CD14-positive monocyte (primary cell): ENCODE data around the gene SUGCT. TPM values are rescaled to one million over a fixed set of nuclear protein-coding genes. Genes with fewer than 3 reads are reported as not detected.
"Not testable (repeated sequence)": the region's sequence is repeated elsewhere in the genome, so short reads cannot be mapped to it uniquely, and the experiment has no call there.

Source experiments
- DNase-seq, 3 donors: peaks; one replicate each; pipeline ENCODE4 v3.0.0-alpha.2; 2011 to 2022
- H2AFZ ChIP-seq: 2 replicates; pipeline ENCODE4 v1.6.0; 2012; ENCODE audit warnings: mild to moderate bottlenecking, low read depth, low read length, inconsistent platforms; ENCODE audit not compliant: insufficient read depth, poor library complexity, severe bottlenecking
- H3K27ac ChIP-seq, 2 donors: 1 replicate in 1 of 2; 2 replicates in 1 of 2; pipeline ENCODE4 v1.5.1; 2012 to 2013; ENCODE audit warnings: low read length in 2 of 2, control low read depth in 1 of 2, inconsistent platforms in 1 of 2, low read depth in 1 of 2, mild to moderate bottlenecking in 1 of 2
- H3K27me3 ChIP-seq, 2 donors: one replicate each; pipeline versions ENCODE4 v1.6.0 to v1.6.1; 2011 to 2013; ENCODE audit warnings: low read length in 2 of 2; ENCODE audit not compliant: control insufficient read depth in 2 of 2, insufficient read depth in 2 of 2
- H3K36me3 ChIP-seq, 2 donors: replicated peaks in 1 of 2; 1 replicate in 1 of 2; 2 replicates in 1 of 2; pipeline versions ENCODE4 v1.5.1 to v1.6.1; 2012 to 2013; ENCODE audit warnings: low read length in 2 of 2, control low read depth in 1 of 2, inconsistent platforms in 1 of 2, mild to moderate bottlenecking in 1 of 2; ENCODE audit not compliant: insufficient read depth in 2 of 2, control insufficient read depth in 1 of 2
- H3K4me1 ChIP-seq, 2 donors: 1 replicate in 1 of 2; 2 replicates in 1 of 2; pipeline versions ENCODE4 v1.5.1 to v1.6.1; 2012 to 2013; ENCODE audit warnings: low read length in 2 of 2, control low read depth in 1 of 2, inconsistent platforms in 1 of 2, mild to moderate bottlenecking in 1 of 2, moderate library complexity in 1 of 2; ENCODE audit not compliant: insufficient read depth in 2 of 2, control insufficient read depth in 1 of 2
- H3K4me2 ChIP-seq: replicated peaks from 2 replicates; pipeline ENCODE3; 2012; ENCODE audit warnings: low read length, moderate library complexity, mild to moderate bottlenecking; ENCODE audit not compliant: poor library complexity, severe bottlenecking; ENCODE audit errors: extremely low read depth
- H3K4me3 ChIP-seq, 3 experiments: fragments of 200-600 bp in 1 of 3; sonication (generic) in 1 of 3; replicated peaks in 1 of 3; 1 replicate in 2 of 3; 2 replicates in 1 of 3; pipeline ENCODE4 v1.5.1; 2011 to 2013; ENCODE audit warnings: low read length in 3 of 3, mild to moderate bottlenecking in 3 of 3, control low read depth in 2 of 3, low read depth in 2 of 3, inconsistent platforms in 1 of 3, moderate library complexity in 1 of 3
- H3K79me2 ChIP-seq: 2 replicates; pipeline ENCODE4 v1.6.0; 2012; ENCODE audit warnings: mild to moderate bottlenecking, control low read depth, inconsistent platforms, low read length, moderate library complexity; ENCODE audit not compliant: insufficient read depth
- H3K9ac ChIP-seq: 2 replicates; pipeline ENCODE4 v1.6.0; 2017; ENCODE audit warnings: low read length, mild to moderate bottlenecking; ENCODE audit not compliant: insufficient read depth, poor library complexity, severe bottlenecking
- H3K9me3 ChIP-seq, 2 donors: replicated peaks in 1 of 2; 1 replicate in 1 of 2; 2 replicates in 1 of 2; pipeline versions ENCODE4 v1.5.1 to v1.6.1; 2012 to 2013; ENCODE audit warnings: low read length in 2 of 2, control low read depth in 1 of 2; ENCODE audit not compliant: control insufficient read depth in 1 of 2, insufficient read depth in 1 of 2
- H4K20me1 ChIP-seq: 2 replicates; pipeline ENCODE4 v1.6.0; 2012; ENCODE audit warnings: mild to moderate bottlenecking, low read length, control low read depth, moderate library complexity; ENCODE audit not compliant: insufficient read depth
- H3K27ac Mint-ChIP-seq, 7 donors: one replicate each; pipeline ENCODE4 v1.8.0; 2020; ENCODE audit warnings: mild to moderate bottlenecking in 7 of 7, mixed read lengths in 7 of 7, moderate library complexity in 6 of 7, inconsistent platforms in 2 of 7
- H3K27me3 Mint-ChIP-seq, 3 donors: one replicate each; pipeline ENCODE4 v1.8.0; 2021 to 2022; ENCODE audit warnings: low read depth in 3 of 3, mild to moderate bottlenecking in 3 of 3, mixed read lengths in 3 of 3, moderate library complexity in 3 of 3, inconsistent platforms in 1 of 3
- H3K36me3 Mint-ChIP-seq, 2 donors: one replicate each; pipeline ENCODE4 v1.8.0; 2020; ENCODE audit warnings: mixed read lengths in 2 of 2, inconsistent platforms in 1 of 2, mild to moderate bottlenecking in 1 of 2
- H3K4me1 Mint-ChIP-seq: one replicate; pipeline ENCODE4 v1.8.0; 2020; ENCODE audit warnings: mild to moderate bottlenecking, mixed read lengths
- H3K4me3 Mint-ChIP-seq, 2 donors: one replicate each; pipeline ENCODE4 v1.8.0; 2020; ENCODE audit warnings: mild to moderate bottlenecking in 2 of 2, mixed read lengths in 2 of 2, moderate library complexity in 1 of 2
- H3K9me3 Mint-ChIP-seq, 7 donors: one replicate each; pipeline ENCODE4 v1.8.0; 2020 to 2022; ENCODE audit warnings: mixed read lengths in 7 of 7, mild to moderate bottlenecking in 6 of 7, moderate library complexity in 6 of 7, inconsistent platforms in 2 of 7
- CTCF ChIP-seq: fragments of 200-600 bp; IDR thresholded peaks from one replicate; pipeline ENCODE4 v1.8.0; 2022; ENCODE audit warnings: antibody characterized with exemption, mild to moderate bottlenecking
- WGBS: methylation state at CpG from one replicate; pipeline ENCODE4 v1.1.5; 2013; ENCODE audit warnings: missing lambda C conversion rate; ENCODE audit not compliant: insufficient coverage; 5-methylcytosine and 5-hydroxymethylcytosine counted together
- intact Hi-C, 2 donors: fragments of 100-400 bp; cut with micrococcal nuclease; formaldehyde crosslinking; loops; one replicate each; pipeline versions ENCODE4 v1.15.0 to v1.15.1; 2023
- polyA plus RNA-seq, 3 donors: library from polyadenylated mRNA; depleted of rRNA in 1 of 3; unstranded in 2 of 3; stranded (reverse) in 1 of 3; fragments of 300-500 nt in 2 of 3; fragments of >200 nt in 1 of 3; fragmentation: Illumina TruSeq in 2 of 3; gene quantifications; 1 replicate in 2 of 3; 2 replicates in 1 of 3; pipeline ENCODE4 v1.2.3, GENCODE V29; 2012 to 2021

Gene SUGCT
- polyA plus RNA-seq, 3 donors, result not detected

- no peaks in the 10 kb centered on the region for H3K79me2 ChIP-seq
- H3K9me3 ChIP-seq, result peaks cover 0 to 10% of the 10 kb centered on the region in 2 donors
- H3K4me3 Mint-ChIP-seq, result no peak overlapping the region
- no peak overlapping the region for H3K27ac Mint-ChIP-seq
- no peaks in the 10 kb centered on the region for H3K27me3 ChIP-seq
- no peak overlapping the region for H3K9ac ChIP-seq
- H3K36me3 Mint-ChIP-seq, result no peaks in the 10 kb centered on the region
- no peaks in the 10 kb centered on the region for H3K4me1 Mint-ChIP-seq
- intact Hi-C loops, result no loop called here
- no peak for DNase-seq
- no peak overlapping the region for H3K4me3 ChIP-seq
- no peak overlapping the region for H3K4me2 ChIP-seq
- H4K20me1 ChIP-seq, result no peaks in the 10 kb centered on the region
- H2AFZ ChIP-seq, result no peak overlapping the region
- H3K27me3 Mint-ChIP-seq, result peaks cover 0 to 7% (median 5%) of the 10 kb centered on the region in 3 donors
- peaks cover 0 to 15% (median 7%) of the 10 kb centered on the region in 7 donors for H3K9me3 Mint-ChIP-seq
- H3K36me3 ChIP-seq, result no peaks in the 10 kb centered on the region
- no peak overlapping the region for H3K27ac ChIP-seq
- no peak for TF ChIP-seq CTCF
- H3K4me1 ChIP-seq, result no peaks in the 10 kb centered on the region
- 93% methylated on average over 9 of the region's 19 CpGs for WGBS
Observed at GRCh38 chr7:40147371-40148246, 12.8 kb downstream of the SUGCT start.

- H3K36me3 ChIP-seq, H2AFZ ChIP-seq, H3K79me2 ChIP-seq, H3K27me3 Mint-ChIP-seq, H3K36me3 Mint-ChIP-seq, H3K27ac Mint-ChIP-seq, H3K4me1 ChIP-seq, H3K4me3 Mint-ChIP-seq, H3K27me3 ChIP-seq, H3K4me1 Mint-ChIP-seq, H3K4me3 ChIP-seq, DNase-seq, H3K9ac ChIP-seq, H3K27ac ChIP-seq, intact Hi-C loops, H3K9me3 ChIP-seq, H4K20me1 ChIP-seq, H3K4me2 ChIP-seq: not testable (repeated sequence)
- H3K9me3 Mint-ChIP-seq, result peaks cover 0 to 15% (median 7%) of the 10 kb centered on the region in 7 donors
- WGBS, result 96% methylated on average over 4 of the region's 7 CpGs
Observed at GRCh38 chr7:40148247-40148580, 13.4 kb downstream of the SUGCT start.
